ENCODE results near the gene FOXN3.

The FOXN3 gene

DNA sequence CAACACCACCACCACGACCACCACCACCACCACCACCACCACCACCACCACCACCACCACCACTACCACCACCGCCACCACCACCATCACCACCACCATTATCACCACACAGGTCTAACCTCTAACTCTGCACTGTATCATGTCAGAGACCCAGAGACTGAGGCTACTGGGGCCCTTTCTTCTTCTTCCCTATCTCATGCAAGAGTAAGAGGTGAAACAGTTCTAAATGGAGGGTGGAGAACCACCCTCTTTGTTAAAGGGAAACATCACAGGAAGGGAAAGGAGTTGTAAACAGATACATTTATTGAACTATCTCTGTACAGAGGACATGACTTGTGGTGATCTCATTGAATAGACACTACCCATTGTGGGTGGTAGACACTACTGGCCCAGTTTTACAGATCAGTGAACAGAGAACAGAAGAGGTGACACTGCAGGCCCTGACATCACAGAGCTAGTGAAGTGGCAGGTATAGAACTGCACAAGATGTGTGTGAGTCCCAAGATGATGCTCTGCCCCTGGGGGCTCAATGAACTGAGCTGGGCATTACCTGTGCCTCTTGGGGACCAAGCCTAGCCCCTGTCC lies 91.6 kb downstream of the FOXN3 start:
- no peak for DNase-seq

DNA sequence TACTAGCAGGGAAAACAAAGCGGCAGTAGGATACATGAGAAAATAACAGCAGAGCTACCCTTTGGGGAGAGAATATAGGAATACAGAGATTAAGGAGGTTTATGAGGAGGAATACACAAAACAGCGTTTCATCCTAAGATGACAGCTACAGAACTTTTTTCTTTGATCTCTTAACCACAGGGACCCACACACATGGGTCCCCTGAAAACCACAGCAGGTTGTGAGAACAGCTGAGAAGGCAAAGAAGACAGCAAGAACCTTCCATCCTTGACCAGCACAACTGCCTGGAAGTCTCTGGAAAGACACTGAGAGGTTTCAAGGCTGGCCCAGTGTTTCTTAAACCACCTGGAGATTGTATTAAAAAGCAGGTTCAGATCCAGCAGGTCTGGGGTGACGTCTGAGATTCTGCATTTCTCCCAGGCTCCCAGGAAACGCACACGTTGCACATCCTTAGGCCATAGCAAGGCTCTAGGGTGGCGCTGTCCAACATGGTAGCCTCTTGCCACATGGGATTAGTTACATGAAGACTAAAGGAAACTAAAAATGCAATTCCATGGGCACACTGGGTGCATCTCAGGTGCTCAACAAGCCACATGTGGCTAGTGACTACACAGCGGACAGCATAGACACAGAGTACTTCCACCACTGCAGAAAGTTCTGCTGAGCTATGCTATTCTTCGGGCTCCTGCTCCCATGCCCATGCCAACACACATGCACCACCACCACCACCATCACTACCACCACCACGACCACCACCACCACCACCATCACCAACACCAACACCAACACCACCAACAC lies 92.3 kb downstream of the FOXN3 start:
- DNase-seq, result no peak

DNA sequence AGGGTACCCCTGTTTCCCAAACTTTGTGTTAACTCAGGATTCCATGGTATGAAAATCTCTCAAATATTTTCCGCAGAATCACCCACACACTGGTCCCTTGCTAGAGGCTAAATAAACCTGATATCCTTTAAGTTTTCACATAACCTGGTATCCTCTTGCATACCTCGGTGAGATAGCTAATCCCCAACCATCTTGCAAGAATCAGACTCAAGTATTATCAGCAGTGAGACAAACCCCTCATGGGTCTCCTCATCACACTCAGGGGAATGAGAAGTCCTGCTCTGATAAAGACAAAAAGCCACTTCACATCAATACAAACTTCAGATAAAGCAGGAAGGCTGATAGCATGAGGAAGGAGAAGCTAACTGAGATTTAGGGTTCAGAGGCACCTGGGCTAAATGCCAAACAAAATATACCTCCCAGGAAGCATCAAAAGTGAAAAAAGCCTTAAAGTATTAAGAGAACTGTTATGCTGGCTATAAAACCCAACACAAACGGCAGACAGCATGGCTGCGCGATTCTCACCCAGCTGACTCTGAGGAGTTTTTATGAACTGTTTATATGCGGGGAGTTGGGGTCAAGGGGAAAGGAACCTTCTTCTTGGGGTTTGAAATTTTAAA lies 96.5 kb downstream of the FOXN3 start:
- no peak for DNase-seq

DNA sequence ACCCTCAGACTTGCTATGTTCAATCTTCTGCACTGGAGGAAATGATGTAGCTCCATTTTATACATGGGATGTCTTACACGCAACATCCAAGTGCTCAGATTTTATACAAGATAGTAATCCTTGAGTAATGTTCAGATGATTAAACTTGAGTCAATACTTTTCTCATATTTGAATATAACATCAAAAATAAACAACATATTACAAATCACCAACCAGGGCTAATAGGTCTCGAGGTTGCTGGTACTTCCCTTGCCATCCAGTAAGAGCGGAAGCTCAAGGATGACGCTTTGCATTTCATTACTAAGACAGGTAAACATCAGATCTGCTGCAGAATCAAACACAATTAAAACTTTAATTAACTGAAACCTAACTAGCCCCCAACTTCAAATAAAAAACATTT lies 97.3 kb downstream of the FOXN3 start:
- DNase-seq, result no peak

DNA sequence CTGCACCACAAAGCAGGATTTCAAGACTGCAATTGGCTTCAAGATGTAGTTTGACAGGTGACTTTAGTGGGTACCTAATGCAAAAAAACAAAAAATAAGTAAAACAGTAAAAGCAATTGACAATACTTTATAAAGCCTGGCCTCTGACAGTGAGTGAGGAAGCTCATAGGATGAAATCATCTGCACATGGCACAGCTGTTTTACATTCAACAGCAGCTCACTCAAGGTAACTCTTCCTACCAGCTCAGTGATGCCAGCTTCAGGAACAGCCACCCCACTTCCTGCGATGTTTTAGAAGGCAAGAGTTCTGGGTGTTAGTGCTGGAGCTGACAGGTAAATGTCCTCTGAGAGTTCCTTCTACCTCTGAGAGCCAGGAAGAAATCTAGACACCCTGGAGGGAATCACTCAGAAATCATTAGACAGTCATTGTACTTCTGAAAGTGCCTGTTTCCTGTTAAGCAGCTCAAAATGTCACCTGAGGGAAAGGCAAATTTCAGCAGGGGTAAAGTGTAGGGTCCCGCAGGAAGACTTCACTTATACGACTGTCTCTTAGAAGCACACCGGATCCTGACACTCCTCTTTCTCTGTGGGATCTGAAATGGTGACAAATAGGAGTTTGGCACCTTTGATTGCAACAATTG lies 99.9 kb downstream of the FOXN3 start:
- DNase-seq, result no peak

DNA sequence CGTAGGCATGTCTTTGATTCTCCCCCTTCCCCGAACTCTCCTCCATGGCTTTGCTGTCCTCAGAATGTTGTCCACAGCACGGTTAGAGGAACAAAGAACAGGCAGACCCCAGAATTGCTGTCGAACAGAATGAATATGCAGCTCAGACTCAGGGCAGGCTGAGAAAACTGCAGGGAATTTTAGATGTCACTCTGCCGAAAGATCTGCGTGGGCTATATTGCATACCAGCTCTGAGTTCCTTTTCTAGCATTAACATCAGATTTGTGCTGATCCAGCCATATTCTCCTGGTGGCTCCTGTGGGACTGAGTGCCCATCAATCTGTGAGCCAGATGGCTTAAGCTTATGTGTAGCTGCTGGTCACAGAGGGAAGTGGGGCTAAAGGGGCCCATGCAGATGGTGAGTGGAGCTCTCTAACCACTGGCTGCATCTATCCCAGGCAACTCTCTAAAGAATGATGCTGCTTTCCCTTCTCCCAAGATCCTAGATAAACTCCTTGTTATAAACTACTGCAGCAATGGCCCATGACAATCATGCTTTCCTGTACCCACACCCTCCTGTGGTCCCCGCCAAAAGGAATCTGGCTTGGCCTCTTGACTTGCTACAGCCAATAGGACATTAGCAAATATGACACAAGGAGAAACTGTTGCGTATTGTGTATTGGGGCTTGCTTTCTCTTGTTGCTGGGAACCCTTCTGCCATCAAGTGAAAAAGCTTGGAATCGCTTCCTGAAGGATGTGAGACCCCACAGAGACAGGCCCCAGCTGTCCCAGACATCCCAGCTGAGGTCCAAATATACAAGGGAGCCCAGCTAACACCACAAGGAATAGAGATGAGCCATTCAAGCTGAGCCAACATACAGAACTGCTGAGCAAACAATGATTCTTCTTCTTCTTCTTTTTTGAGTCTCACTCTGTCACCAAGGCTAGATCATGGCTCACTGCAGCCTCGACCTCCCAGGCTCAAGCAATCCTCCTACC lies 101.3 kb downstream of the FOXN3 start:
- DNase-seq, result no peak

DNA sequence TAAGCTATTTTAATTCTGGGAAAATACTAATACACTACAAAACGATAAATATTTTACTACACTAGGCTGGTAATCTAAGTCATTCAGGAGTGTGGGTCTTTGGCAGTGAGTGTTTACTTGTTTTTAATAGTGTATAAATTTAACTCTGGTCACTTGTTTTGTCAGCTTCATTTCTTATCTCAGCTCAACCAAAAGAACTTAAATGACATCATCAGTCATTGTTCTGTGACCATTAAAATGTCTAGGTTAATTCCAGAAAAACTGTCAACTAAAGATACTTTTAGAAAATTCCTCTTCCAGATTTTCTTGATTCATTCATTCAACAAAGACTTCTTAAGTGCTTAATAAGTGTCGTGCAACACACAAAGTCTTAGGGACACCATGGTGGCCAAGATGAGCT lies 102.8 kb downstream of the FOXN3 start:
- no peak for DNase-seq

DNA sequence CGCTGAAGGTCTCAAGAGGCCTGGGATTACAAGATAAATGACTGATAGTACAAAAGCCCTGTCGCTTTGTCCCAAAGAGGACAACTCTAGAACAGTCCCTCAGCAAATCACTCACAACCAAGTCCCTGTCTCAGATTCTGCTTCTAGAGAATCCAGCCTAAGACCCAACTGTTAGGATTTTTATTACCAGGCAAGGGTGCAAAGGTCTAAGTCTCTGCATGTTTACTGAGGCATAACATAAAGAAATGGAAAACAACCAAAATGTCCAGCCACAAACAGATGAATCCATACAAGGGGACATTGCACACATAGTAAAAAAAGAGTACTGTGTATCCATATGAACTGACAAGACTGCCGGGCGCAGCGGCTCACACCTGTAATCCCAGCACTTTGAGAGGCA lies 104.1 kb downstream of the FOXN3 start:
- DNase-seq, result no peak

DNA sequence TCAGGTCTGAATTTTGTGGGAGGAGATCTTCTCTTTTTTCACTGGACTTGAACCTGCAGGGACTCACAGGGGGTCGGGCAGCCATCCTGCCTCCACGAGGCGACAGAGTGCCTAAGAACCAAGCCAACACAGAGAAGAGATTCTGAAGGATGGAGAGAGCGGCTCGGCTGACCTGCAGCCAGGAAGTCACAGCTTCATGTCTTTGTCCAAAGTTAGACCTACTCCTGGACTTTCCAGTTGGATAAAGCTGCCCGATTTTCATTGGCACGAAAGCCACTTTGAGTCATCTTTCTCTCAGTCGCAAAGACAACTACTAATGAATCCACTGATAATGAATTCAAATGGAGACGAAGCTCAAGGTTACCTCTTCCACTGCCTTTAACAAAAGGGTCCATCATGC lies 106.8 kb downstream of the FOXN3 start:
- no peak for DNase-seq

DNA sequence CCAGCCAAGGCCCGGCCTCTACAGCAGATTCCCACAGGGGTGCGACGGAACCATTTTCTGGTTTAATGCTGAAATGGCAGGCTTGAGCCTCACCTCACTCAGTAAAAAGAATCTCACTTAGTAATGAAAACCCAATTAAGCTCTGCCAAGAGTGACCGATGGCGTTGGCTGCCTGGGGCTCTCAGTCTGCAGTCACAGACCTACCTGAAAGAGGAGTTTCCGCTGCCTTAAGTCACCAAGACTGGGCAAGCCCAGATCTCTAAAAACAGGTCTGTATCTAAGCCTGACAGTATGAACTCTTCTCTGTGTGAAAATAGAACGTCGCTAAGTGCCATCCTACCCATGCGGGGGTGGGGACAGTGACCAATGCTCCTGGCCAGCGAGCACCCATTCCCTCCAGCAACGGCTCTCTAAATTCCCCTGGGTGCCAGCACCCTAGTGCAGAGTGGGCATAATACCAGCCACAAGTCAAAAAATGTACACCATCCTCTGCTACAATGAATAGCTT lies 107.3 kb downstream of the FOXN3 start:
- no peak for DNase-seq

DNA sequence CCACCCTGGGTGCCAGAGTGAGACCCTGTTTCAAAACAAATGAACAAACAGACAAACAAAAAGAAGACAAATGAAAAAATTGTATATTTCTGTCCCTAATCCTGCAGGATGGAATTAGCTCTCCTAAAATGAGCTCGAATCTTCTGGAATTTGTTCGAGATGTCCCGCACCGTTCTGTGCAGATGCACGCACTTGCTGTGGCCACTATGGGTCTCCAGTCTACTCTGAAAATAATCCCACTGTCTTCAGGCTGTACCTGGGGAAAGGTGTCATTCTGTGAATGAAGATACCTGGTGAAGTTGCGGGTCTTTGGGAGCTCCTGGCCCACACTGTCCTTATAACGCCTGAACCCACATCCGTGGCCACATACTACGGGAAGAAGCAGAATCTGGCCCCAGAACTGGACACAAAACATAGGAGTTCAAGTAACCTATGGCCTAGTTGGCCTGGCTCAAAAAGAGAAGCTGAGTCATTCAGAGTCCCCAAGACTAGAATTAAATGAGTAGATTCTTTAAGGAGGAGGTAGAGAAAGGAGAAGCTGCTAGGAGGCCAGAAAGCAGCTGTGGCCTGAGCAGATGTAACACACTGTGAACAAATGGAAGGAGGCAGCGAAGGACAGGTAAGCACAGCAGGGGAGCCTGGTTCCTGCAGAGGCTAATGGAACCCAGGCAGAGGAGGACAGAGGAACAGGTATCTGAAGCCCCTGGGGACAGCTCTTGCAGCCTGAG lies 108.6 kb downstream of the FOXN3 start:
- DNase-seq, result no peak

DNA sequence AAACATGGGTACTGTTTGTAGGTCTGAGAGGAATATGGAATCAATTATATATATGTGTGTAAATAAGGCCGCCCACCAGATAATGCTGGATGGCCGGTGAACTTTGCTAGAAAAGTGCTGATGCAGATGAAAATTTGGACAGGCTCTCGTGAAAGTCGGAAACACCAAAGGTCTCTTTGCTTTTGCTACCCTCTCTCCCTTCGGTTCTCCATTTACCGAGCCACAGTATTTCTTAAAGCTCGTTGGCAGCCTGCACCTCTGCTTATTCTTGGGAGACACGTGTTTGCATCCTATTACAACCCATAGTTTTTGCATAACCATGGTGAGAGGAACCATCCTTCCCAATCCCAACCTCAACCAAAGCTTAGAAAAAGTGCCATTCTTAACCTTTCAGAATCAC lies 109.6 kb downstream of the FOXN3 start:
- no peak for DNase-seq

DNA sequence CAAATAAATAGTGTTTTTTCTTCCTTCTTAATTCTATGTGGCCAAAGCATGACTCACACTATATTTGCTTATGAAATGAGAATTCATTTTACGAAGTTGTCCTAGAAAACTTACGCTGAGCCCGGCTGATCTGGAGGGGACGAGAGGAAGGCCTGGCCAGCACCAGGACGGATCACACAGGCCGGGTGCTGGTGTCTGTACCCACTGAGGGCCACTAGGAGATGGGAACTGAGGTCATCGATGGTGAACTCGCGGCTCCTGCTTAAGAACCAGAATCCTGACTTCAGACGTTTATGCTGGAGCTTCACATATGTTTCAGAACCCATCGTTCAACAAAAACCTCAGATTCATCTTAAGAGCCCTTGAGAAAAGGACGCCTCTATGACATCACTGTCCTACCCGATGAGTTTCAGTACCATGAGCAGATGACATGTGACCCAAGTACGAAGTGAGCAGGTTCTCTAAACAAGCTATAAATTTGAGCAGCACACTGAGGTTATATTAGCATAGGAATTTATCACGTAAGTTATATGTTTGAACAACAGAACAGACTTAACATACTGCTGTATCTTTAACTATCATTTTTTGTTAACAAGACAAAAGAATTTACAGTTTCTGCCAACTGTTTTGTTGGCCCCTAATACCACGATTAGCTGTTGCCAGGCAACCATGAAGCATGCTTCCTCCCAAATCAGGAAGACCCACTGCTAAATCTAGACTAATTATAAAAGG lies 111.9 kb downstream of the FOXN3 start:
- no peak for DNase-seq

DNA sequence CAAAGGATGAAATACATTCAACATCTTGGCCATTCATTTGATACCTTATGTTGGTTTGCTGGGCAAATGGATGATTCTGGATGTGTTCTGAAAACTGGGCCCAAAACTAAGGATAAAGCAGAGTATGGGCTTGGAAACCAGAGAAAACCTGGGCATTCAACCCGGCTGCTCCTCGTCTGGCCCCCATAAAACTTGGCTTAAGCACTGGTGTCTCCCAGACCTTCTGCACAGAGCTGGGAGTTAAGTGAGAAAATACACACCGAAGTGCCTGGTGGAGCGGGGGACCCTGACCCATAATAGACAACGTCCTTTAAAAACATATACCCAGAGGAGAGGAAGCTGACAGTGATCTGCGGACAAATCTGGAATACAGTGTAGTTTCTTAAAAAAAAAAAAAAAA lies 112.5 kb downstream of the FOXN3 start:
- no peak for DNase-seq

DNA sequence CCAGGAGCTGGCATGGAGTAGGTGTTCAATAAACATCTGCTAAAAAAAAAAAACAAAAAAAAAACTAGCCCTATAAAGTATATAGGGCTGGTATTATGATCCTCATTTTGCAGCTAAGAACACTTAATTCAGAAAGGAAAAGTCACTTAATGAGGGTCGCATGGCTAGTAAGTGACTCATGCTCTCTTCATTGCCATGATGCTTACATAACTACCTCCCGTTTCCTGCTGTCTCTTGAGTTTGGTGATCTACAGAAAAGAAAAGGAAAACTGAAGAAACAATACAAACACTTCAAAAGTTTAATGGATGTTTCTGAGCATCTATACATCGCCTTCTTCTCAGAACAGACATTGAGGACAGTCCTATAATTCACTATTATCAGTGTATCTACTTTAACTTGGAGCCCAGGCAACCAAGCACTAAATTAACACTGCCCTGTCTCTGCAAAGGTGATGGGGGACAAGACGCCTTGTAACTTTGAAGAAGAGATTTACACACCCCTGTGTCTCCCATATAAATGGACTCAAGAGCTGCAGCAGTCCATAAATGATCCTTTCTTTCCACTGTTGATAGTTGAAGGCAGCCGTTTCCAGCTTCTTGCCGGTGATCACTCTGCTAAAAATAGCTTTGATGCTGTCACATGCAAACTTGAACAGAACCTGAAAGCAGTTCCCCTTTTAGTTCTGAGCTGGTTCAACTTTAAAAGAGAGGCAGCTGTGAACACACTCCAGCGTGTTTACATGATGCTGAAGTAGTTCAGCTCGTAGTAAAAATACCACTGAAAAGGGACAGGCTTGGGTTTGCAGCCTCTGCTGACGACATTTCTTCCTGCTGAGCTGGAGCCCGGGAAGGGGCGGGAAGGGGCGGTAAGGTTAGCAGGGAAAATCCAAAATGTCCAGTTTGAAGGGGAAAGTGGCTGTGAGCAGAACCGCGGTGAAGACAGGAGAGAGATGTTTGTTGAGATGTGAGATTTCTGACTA lies 113.3 kb downstream of the FOXN3 start:
- no peak for DNase-seq

DNA sequence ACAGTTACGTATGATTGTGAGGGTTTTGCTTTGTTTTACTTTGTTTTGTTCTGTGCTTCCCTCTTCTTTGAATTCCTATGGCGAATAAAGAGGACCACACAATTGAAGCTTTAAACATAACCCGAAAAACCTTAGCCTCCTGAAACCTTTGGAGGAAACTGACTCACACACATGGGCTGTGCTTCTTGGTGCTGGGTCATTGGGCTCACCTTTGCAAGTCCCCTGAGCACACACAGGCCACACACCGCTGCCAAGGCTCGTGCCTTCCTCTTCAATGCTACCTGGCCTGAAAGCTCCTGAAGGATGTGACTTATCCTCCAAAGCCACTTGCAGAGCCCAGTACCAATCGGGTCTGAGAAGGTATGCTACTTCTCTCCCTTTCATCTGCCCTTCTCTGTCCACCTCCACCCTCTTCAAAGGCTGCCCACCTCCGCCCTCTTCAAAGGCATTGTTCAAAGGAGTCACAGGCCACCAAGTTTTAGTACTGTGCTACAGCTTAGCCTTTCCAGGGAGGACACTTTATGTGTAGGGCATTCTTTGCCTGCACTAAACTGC lies 114.6 kb downstream of the FOXN3 start:
- no peak for DNase-seq

DNA sequence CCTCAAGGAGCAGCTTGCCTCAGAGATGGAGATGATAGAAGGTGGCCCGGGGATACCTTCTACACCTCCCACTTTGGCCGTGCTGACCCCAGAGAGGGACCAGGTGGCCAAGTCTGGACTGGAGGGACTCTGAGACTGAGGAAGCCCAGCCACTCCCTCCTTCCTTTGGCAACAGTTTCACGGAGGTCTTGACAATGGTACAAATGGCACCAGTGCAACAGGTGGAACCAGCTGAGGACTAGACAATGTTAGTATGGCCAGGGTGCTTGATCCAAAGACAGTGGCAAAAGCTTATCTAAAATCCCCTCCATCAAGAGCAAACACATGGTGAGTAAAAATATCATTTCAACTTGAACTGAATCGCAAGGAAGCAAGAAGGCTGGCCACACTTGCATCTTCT lies 117.4 kb downstream of the FOXN3 start:
- no peak for DNase-seq

DNA sequence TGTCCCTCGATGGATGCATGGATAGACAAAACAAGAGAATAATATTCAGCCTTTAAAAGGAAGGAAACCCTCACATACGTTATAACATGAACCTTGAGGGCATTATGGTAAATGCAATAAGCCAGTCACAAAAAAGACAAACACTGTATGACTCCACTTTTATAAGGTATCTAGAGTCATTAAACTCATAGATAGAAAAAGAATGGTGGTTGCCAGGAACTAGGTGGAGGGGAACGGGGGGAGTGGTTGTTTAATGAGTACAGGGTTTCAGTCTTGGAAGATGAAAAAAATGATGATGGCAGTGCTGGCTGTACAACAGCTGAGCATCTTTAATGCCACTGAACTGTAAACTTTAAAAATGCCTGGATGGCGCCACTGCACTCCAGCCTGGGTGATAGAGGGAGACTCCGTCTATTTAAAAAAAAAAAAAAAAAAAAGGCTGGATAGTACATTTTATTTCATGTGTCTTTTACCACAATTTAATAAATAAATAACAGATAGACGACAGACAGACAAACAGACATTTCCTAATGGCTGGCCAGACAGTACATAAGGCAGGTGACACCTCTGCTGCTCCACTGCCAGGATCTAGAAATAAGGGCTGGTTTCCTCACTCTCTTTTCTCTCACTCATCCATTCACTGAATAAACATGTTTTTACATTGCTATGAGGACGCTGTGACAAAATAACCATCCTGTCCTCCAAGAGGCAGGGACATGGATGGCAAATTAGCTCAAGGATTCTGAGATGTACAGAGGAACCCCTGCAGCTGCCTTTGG lies 118.8 kb downstream of the FOXN3 start:
- no peak for DNase-seq

All from activated CD4-positive, CD25-positive, alpha-beta regulatory T cell (primary cell).